Naive thymus-derived CD4-positive, alpha-beta T cell (primary cell): ENCODE measurements around the gene PDP2. TPM values are rescaled to one million over a fixed set of nuclear protein-coding genes. Genes with fewer than 3 reads are reported as not detected.
A peak's percentile ranks its signal among the peaks of the same experiment; 100 is the strongest.
"Not testable (repeated sequence)": the region's sequence is repeated elsewhere in the genome, so short reads cannot be mapped to it uniquely, and the experiment has no call there.

Experiments used
- ATAC-seq: fragments of 150-1000 bp; cut with Tn5 transposase; 2 replicates; pipeline ENCODE4 v1.10.0; 2021; ENCODE audit warnings: mild to moderate bottlenecking, moderate library complexity
- CTCF ChIA-PET: fragments of 350-600 bp; sonication (Branson Sonifier 250); formaldehyde crosslinking; loops from one replicate; lab custom pipeline; 2021; ENCODE audit warnings: antibody characterized with exemption; lab: Charles Lee
- POLR2A ChIA-PET: fragments of 350-600 bp; sonication (Branson Sonifier 250); formaldehyde crosslinking; loops from one replicate; lab custom pipeline; 2021; ENCODE audit warnings: antibody characterized with exemption, inconsistent platforms; lab: Charles Lee
- DNase-seq, 9 donors: peaks; one replicate each; pipeline versions ENCODE4 v3.0.0 to v3.0.0-alpha.2; 2020 to 2022; ENCODE audit warnings: mixed read lengths in 1 of 9
- H3K27ac ChIP-seq: one replicate; pipeline ENCODE4 v1.7.0; 2013; ENCODE audit warnings: mild to moderate bottlenecking, low read depth, low read length, moderate library complexity
- H3K27me3 ChIP-seq, 2 donors: one replicate each; pipeline ENCODE4 v1.7.0; 2013; ENCODE audit warnings: low read length in 2 of 2, mild to moderate bottlenecking in 2 of 2, moderate library complexity in 2 of 2; ENCODE audit not compliant: control insufficient read depth in 2 of 2, insufficient read depth in 2 of 2
- H3K36me3 ChIP-seq, 3 experiments: 1 replicate in 2 of 3; 2 replicates in 1 of 3; pipeline ENCODE4 v1.7.0; 2013; ENCODE audit warnings: low read length in 3 of 3, mild to moderate bottlenecking in 3 of 3, moderate library complexity in 1 of 3; ENCODE audit not compliant: insufficient read depth in 3 of 3, control insufficient read depth in 2 of 3
- H3K4me1 ChIP-seq, 2 donors: one replicate each; pipeline ENCODE4 v1.7.0; 2013; ENCODE audit warnings: low read length in 2 of 2, mild to moderate bottlenecking in 2 of 2, moderate library complexity in 1 of 2; ENCODE audit not compliant: control insufficient read depth in 2 of 2, insufficient read depth in 2 of 2
- H3K4me3 ChIP-seq: 2 replicates; pipeline ENCODE4 v1.7.0; 2013; ENCODE audit warnings: mild to moderate bottlenecking, low read length
- H3K9me3 ChIP-seq, 3 experiments: 1 replicate in 2 of 3; 2 replicates in 1 of 3; pipeline ENCODE4 v1.7.0; 2013; ENCODE audit warnings: low read length in 3 of 3; ENCODE audit not compliant: control insufficient read depth in 2 of 3
- H3K27ac Mint-ChIP-seq, 9 donors: one replicate each; pipeline ENCODE4 v1.8.0; 2020 to 2022; ENCODE audit warnings: mixed read lengths in 9 of 9, mild to moderate bottlenecking in 8 of 9, moderate library complexity in 5 of 9, inconsistent platforms in 2 of 9
- H3K27me3 Mint-ChIP-seq, 5 donors: one replicate each; pipeline ENCODE4 v1.8.0; 2021 to 2022; ENCODE audit warnings: mixed read lengths in 5 of 5, mild to moderate bottlenecking in 1 of 5
- H3K36me3 Mint-ChIP-seq, 5 donors: one replicate each; pipeline ENCODE4 v1.8.0; 2020 to 2022; ENCODE audit warnings: mixed read lengths in 5 of 5, mild to moderate bottlenecking in 3 of 5, inconsistent platforms in 1 of 5
- H3K4me1 Mint-ChIP-seq, 7 donors: one replicate each; pipeline ENCODE4 v1.8.0; 2020 to 2022; ENCODE audit warnings: mixed read lengths in 7 of 7, mild to moderate bottlenecking in 3 of 7, inconsistent platforms in 1 of 7
- H3K4me3 Mint-ChIP-seq, 10 donors: one replicate each; pipeline ENCODE4 v1.8.0; 2020 to 2022; ENCODE audit warnings: mild to moderate bottlenecking in 10 of 10, mixed read lengths in 10 of 10, moderate library complexity in 6 of 10, inconsistent platforms in 2 of 10
- H3K9me3 Mint-ChIP-seq, 11 donors: one replicate each; pipeline ENCODE4 v1.8.0; 2020 to 2022; ENCODE audit warnings: mixed read lengths in 11 of 11, mild to moderate bottlenecking in 4 of 11, inconsistent platforms in 1 of 11, moderate library complexity in 1 of 11
- intact Hi-C, 2 donors: fragments of 100-400 bp; cut with micrococcal nuclease; formaldehyde crosslinking; loops; one replicate each; pipeline ENCODE4 v1.15.1; 2023
- polyA plus RNA-seq, 2 donors: library from polyadenylated mRNA; unstranded; fragments of 300-500 nt; fragmentation: Illumina TruSeq; gene quantifications; one replicate each; pipeline ENCODE4 v1.2.3, GENCODE V29; 2021
- total RNA-seq, 6 experiments: library from RNA in 5 of 6; stranded (reverse) in 5 of 6; gene quantifications; 1 replicate in 5 of 6; 2 replicates in 1 of 6; pipeline ENCODE4 v1.2.3 and lab custom pipeline; 2021 to 2026

PDP2 gene
- total and polyA plus RNA-seq, 7 experiments from 2014 or later = 1.6 to 24.0 (median 6.5) TPM

DNA sequence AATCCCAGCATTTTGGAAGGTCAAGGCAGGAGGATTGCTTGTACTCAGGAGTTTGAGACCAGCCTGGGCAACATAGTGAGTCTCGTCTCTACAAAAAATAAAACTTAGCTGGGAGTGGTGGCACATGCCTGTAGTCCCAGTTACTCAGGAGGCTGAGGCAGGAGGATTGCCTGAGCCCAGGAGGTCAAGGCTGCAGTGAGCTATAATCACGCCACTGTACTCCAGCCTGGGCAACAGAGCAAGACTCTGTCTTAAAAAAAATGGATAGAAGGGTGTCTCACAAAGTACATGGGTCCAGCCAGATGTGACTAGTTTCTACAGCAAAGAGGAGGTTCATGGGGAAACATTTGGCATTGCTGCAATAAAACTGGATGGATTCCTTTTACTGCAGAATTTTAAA, 9.0 kb upstream of the PDP2 start:
- not testable (repeated sequence) for H3K4me3 Mint-ChIP-seq, H3K36me3 Mint-ChIP-seq

DNA sequence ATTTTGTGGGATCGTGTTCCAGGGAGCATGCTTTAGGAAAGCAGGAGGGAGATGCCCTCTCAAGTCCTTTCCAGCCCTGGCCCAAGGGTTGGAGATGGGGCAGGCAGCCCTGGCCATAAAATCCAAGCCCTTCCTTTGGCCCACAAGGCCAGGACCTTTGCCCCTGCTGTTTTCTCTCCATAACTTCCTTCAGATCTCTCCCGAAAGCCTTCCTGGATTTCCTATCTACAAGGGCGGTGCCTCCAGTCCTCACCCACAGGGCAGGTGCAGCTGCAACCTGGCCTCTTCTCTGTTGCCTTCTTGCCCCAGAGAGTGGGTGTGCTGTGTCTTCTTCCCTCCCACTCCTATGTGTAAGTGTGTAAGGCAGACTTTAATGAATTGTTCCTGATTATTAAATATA, 8.5 kb upstream of the PDP2 start:
- Mint-ChIP-seq H3K27ac (peak overlapping the region in 1 of 9 donors; percentile 77), H3K4me3 (peak overlapping the region in 2 of 10 donors; percentile 51 to 69), H3K27me3 (no peaks in the 10 kb centered on the region), H3K9me3 (no peaks in the 10 kb centered on the region), H3K4me1 (peaks cover 7 to 49% (median 19%) of the 10 kb centered on the region in 7 donors), H3K36me3 (no peaks in the 10 kb centered on the region)
- POLR2A ChIA-PET = interaction anchor here (1.1 to 1.7 kb wide), 2 partner anchors 10 to 42 kb away, joined by 4 to 15 read pairs; partner anchors contain the start of gene NAE1
- no peak for ATAC-seq
- H3K27me3 ChIP-seq = no peaks in the 10 kb centered on the region
- H3K4me1 ChIP-seq = peaks cover 5 to 10% of the 10 kb centered on the region in 2 donors
- DNase-seq = no peak
- no peaks in the 10 kb centered on the region for H3K9me3 ChIP-seq
- H3K36me3 ChIP-seq = no peaks in the 10 kb centered on the region
- CTCF ChIA-PET = interaction anchor here (1.2 to 1.7 kb wide), 4 partner anchors 19 to 465 kb away, joined by 3 to 6 read pairs (median 4); partner anchors contain the start of gene NAE1
- intact Hi-C loops = loop anchor here (2.0 to 5.0 kb wide), 8 partner anchors 41 to 395 kb away; partner anchors contain the start of genes DYNC1LI2 (in 2 of the 2) and NAE1 (in 1 of the 2)
- no peak overlapping the region for H3K27ac ChIP-seq
- H3K4me3 ChIP-seq = no peak overlapping the region

More for the DNA sequence above, 9.0 kb upstream of the PDP2 start:
- H3K27me3 Mint-ChIP-seq, H3K27ac Mint-ChIP-seq, H3K27ac ChIP-seq, H3K9me3 ChIP-seq, H3K9me3 Mint-ChIP-seq, H3K4me1 ChIP-seq, DNase-seq, POLR2A ChIA-PET, CTCF ChIA-PET, H3K4me3 ChIP-seq, H3K27me3 ChIP-seq, H3K36me3 ChIP-seq, ATAC-seq: not testable (repeated sequence)
- peaks cover 7 to 49% (median 19%) of the 10 kb centered on the region in 7 donors for H3K4me1 Mint-ChIP-seq
- intact Hi-C loops = loop anchor here (5.0 kb wide), 3 partner anchors 119 to 394 kb away; partner anchors contain the start of gene DYNC1LI2 (in 1 of the 2)

DNA sequence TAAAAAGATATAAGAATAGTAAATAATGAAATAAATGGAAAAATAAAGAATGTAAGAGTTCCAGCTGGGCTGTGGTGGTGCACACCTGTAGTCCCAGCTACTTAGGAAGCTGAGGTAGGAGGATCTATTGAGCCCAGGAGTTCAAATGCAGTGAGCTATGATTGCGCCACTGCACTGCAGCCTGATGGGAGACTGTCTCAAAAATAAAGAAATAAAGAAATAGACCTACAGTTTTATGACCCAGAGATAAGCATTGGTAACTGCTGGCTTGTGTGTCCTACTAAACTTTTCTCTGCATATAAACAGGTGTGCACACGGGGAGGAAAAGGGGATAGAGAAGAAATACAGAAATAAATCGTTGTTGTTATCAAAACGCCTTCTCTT, 7.8 kb upstream of the PDP2 start:
- Mint-ChIP-seq H3K27me3 (no peaks in the 10 kb centered on the region), H3K4me1 (peaks cover 7 to 49% (median 19%) of the 10 kb centered on the region in 7 donors), H3K36me3 (no peaks in the 10 kb centered on the region), H3K27ac (peak overlapping the region in 8 of 9 donors; percentile 7 to 93 (median 67)), H3K9me3 (no peaks in the 10 kb centered on the region), H3K4me3 (peak overlapping the region; percentile 77 to 94 (median 82))
- DNase-seq (no peak), ATAC-seq (no peak)
- Histone ChIP-seq H3K27me3 (no peaks in the 10 kb centered on the region), H3K9me3 (no peaks in the 10 kb centered on the region), H3K4me1 (peaks cover 5 to 10% of the 10 kb centered on the region in 2 donors), H3K4me3 (peak overlapping the region; percentile 48), H3K27ac (no peak overlapping the region), H3K36me3 (no peaks in the 10 kb centered on the region)
- CTCF ChIA-PET = interaction anchor here (0.6 to 1.7 kb wide), 16 partner anchors 9 to 468 kb away, joined by 3 to 6 read pairs (median 4); partner anchors contain the start of gene NAE1
- POLR2A ChIA-PET = interaction anchor here (1.0 to 1.7 kb wide), 3 partner anchors 10 to 288 kb away, joined by 4 to 15 read pairs (median 4); partner anchors contain the start of gene NAE1
- intact Hi-C loops = loop anchor here (2.0 to 5.0 kb wide), 8 partner anchors 42 to 395 kb away; partner anchors contain the start of genes DYNC1LI2 (in 2 of the 2) and NAE1 (in 1 of the 2)

DNA sequence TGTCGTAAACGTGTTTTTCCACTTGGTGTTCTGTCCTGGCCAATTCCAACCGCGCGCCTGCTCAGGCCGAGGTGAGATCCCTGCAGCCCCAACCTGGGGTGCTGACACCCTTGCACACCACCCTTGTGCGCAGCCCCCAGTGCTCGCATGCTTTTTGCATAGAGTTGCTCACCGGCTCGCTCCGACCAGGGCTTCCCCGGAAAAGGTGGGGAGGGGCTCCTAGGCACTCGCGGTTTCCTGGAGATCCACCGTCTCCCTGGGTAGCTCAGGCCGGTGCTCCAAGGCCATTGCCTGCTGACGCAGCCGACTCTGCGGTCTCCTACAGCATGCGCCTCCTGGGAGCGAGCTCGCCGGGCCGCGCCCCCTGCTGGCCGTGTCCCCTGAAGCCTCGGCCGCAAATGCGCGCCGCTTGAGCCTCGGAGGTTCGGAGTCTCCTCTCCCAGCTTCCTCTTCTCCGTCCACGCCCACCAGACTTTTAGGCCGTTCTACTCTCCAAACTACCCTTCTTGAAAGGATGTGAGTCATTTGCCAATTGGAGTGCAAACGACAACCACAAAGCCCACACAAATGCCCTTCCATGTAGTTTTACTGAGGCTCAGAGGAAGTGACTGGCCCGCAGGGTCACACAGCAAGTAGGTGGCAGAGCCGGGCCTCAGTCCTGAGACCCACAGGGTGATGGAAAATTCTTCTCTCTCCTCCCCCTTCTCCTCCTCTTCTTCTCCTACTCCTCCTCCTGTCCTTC, 7.2 kb upstream of the PDP2 start:
- POLR2A ChIA-PET = interaction anchor here (1.0 to 1.7 kb wide), 3 partner anchors 9 to 288 kb away, joined by 4 to 15 read pairs (median 4); partner anchors contain the start of gene NAE1
- Mint-ChIP-seq H3K27ac (peak overlapping the region; percentile 7 to 93 (median 60)), H3K9me3 (no peaks in the 10 kb centered on the region), H3K27me3 (no peaks in the 10 kb centered on the region), H3K4me1 (peaks cover 7 to 49% (median 14%) of the 10 kb centered on the region in 7 donors), H3K36me3 (no peaks in the 10 kb centered on the region), H3K4me3 (peak overlapping the region; percentile 77 to 94 (median 82))
- peaks cover 5 to 6% of the 10 kb centered on the region in 2 donors for H3K4me1 ChIP-seq
- H3K4me3 ChIP-seq = peak overlapping the region; percentile 48
- no peaks in the 10 kb centered on the region for H3K36me3 ChIP-seq
- H3K27ac ChIP-seq = peak overlapping the region; percentile 18
- ATAC-seq (peak; percentile 95), DNase-seq (peak; percentile 62 to 93 (median 77))
- CTCF ChIA-PET = interaction anchor here (0.6 to 1.7 kb wide), 18 partner anchors 9 to 713 kb away, joined by 3 to 6 read pairs (median 4); partner anchors contain the start of gene NAE1
- intact Hi-C loops = loop anchor here (1.0 to 5.0 kb wide), 10 partner anchors 42 to 467 kb away; partner anchors contain the start of genes DYNC1LI2 (in 2 of the 2) and NAE1 (in 1 of the 2)
- no peaks in the 10 kb centered on the region for H3K9me3 ChIP-seq
- no peaks in the 10 kb centered on the region for H3K27me3 ChIP-seq

DNA sequence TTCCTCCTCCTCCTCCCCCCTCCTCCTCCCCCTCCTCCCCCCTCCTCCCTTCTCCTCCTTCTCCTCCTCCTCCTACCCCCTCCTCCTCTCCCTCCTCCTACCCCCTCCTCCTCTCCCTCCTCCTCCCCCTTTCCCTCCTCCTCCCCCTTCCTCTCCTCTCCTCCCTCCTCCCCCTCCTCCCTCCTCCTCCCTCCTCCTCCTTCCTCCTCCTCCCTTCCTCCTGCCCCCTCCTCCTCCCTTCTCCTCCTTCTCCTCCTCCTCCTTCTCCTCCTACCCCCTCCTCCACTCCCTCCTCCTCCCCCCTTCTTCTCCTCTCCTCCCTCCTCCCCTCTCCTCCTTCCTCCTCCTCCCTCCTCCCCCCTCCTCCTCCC, 6.6 kb upstream of the PDP2 start:
- CTCF ChIA-PET = interaction anchor here (0.6 to 1.7 kb wide), 14 partner anchors 8 to 712 kb away, joined by 3 to 6 read pairs (median 4); partner anchors contain the start of gene NAE1
- Mint-ChIP-seq H3K4me1 (peaks cover 7 to 55% (median 18%) of the 10 kb centered on the region in 7 donors), H3K27ac (peak overlapping the region in 3 of 9 donors; percentile 53 to 95 (median 82)), H3K36me3 (no peaks in the 10 kb centered on the region), H3K4me3 (peak overlapping the region in 6 of 10 donors; percentile 53 to 86 (median 81)), H3K9me3 (no peaks in the 10 kb centered on the region), H3K27me3 (no peaks in the 10 kb centered on the region)
- DNase-seq = no peak
- H3K4me3 ChIP-seq = no peak overlapping the region
- no peaks in the 10 kb centered on the region for H3K27me3 ChIP-seq
- POLR2A ChIA-PET = interaction anchor here (1.0 to 1.7 kb wide), 2 partner anchors 44 to 287 kb away, joined by 4 to 15 read pairs; partner anchors contain the start of gene NAE1
- H3K4me1 ChIP-seq = peaks cover 5 to 6% of the 10 kb centered on the region in 2 donors
- H3K27ac ChIP-seq = no peak overlapping the region
- H3K36me3 ChIP-seq = no peaks in the 10 kb centered on the region
- no peaks in the 10 kb centered on the region for H3K9me3 ChIP-seq
- ATAC-seq = no peak
- intact Hi-C loops = loop anchor here (1.0 to 5.0 kb wide), 10 partner anchors 42 to 467 kb away; partner anchors contain the start of genes DYNC1LI2 (in 2 of the 2) and NAE1 (in 1 of the 2)
